DMS 273 (cell line): ENCODE data around the gene IL1RAPL1.

Experiments used
- DNase-seq: peaks from one replicate; lab custom pipeline; 2025; ENCODE audit not compliant: unreplicated experiment; lab: John Stamatoyannopoulos, UW

The IL1RAPL1 gene

GRCh38 chrX:29858714-29859113, 1271.5 kb downstream of the IL1RAPL1 start:
- DNase-seq: no peak

GRCh38 chrX:29862126-29862677, 1275.0 kb downstream of the IL1RAPL1 start:
- no peak for DNase-seq

GRCh38 chrX:29867971-29868370, 1280.7 kb downstream of the IL1RAPL1 start:
- no peak for DNase-seq

- DNase-seq: no peak
Observed at GRCh38 chrX:29869837-29870236, 1282.6 kb downstream of the IL1RAPL1 start.

- no peak for DNase-seq
Observed at GRCh38 chrX:29870608-29871007, 1283.4 kb downstream of the IL1RAPL1 start.

- no peak for DNase-seq
Observed at GRCh38 chrX:29872831-29873230, 1285.6 kb downstream of the IL1RAPL1 start.

GRCh38 chrX:29876733-29877132, 1289.5 kb downstream of the IL1RAPL1 start:
- DNase-seq: no peak

- DNase-seq: no peak
Observed at GRCh38 chrX:29880977-29881376, 1293.7 kb downstream of the IL1RAPL1 start.

GRCh38 chrX:29890004-29890403, 1302.8 kb downstream of the IL1RAPL1 start:
- no peak for DNase-seq

GRCh38 chrX:29890646-29891200, 1303.5 kb downstream of the IL1RAPL1 start:
- no peak for DNase-seq

GRCh38 chrX:29902004-29902403, 1314.8 kb downstream of the IL1RAPL1 start:
- no peak for DNase-seq

GRCh38 chrX:29903360-29903759, 1316.1 kb downstream of the IL1RAPL1 start:
- DNase-seq: no peak

- DNase-seq: no peak
Observed at GRCh38 chrX:29911673-29912072, 1324.4 kb downstream of the IL1RAPL1 start.

GRCh38 chrX:29913647-29914046, 1326.4 kb downstream of the IL1RAPL1 start:
- DNase-seq: no peak

- no peak for DNase-seq
Observed at GRCh38 chrX:29922607-29923006, 1335.4 kb downstream of the IL1RAPL1 start.

GRCh38 chrX:29926056-29926455, 1338.8 kb downstream of the IL1RAPL1 start:
- no peak for DNase-seq

GRCh38 chrX:29926659-29927058, 1339.4 kb downstream of the IL1RAPL1 start:
- no peak for DNase-seq

- no peak for DNase-seq
Observed at GRCh38 chrX:29935455-29935854, 1348.2 kb downstream of the IL1RAPL1 start.

GRCh38 chrX:29940750-29941149, 1353.5 kb downstream of the IL1RAPL1 start:
- no peak for DNase-seq

- no peak for DNase-seq
Observed at GRCh38 chrX:29941287-29941686, 1354.0 kb downstream of the IL1RAPL1 start.

GRCh38 chrX:29947225-29947624, 1360.0 kb downstream of the IL1RAPL1 start:
- DNase-seq: no peak

- no peak for DNase-seq
Observed at GRCh38 chrX:29948653-29949052, 1361.4 kb downstream of the IL1RAPL1 start.

- DNase-seq: no peak
Observed at GRCh38 chrX:29952016-29952415, 1364.8 kb downstream of the IL1RAPL1 start.
